ENCODE results near the gene GLIS1. TPM values are rescaled to one million over a fixed set of nuclear protein-coding genes. Genes with fewer than 3 reads are reported as not detected.

GLIS1 gene
- total and polyA plus RNA-seq, 2 donors (not counting 3 experiments of a cell fraction or from before 2014, with no cell fraction given): not detected

DNA sequence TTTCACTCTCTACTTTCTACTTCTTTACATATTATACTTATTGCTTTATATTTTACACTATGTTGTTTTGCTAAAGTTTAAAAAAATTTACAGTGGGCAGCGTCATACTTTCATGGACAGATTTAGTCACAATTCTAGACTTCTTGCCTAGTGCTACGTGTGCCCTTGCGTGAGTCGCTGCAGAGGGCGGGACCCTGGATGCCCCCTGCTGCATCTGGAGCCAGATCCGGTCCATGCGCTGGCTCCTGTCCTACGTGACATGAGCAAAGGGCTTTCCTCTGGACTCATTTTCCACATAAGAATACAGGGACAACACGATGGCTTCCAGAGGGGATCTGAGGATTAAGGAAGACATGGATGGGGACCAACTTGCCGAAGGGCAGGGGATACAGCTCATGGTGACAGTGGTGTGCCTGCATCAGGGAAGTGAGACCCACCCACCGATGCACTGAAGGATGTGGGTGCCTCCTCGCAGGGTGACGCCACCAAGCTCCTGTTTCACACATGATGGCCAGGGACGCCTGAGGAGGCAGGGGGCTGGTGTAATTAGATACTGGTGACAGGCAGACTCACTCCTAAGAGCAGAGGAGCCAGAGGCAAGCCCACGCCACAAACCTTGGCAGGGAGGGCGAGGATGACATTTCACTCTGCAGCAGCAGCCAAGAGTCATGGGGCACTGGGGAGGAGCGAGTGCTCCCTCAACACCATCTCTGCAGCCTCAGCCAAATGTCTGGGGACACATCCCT lies 193.1 kb downstream of the GLIS1 start:
- Histone ChIP-seq H3K4me3 (replicated peaks in 1 of 3; ENCODE audit: insufficient read depth in 1 of 3, low read depth in 1 of 3, low read length in 3 of 3) (no peak overlapping the region), H3K9ac (replicated peaks; ENCODE audit: extremely low read depth, insufficient read depth, low read length) (no peak overlapping the region), H3K9me3 (replicated peaks; ENCODE audit: control insufficient read depth, insufficient read depth, low read length) (no peaks in the 10 kb centered on the region), H3K9me1 (replicated peaks; ENCODE audit: control insufficient read depth, extremely low read depth, insufficient read depth, low read length) (no peaks in the 10 kb centered on the region), H3K79me2 (ENCODE audit: control insufficient read depth, insufficient read depth, low read length) (no peaks in the 10 kb centered on the region), H3K36me3 (ENCODE audit: control insufficient read depth in 2 of 2, extremely low read depth in 1 of 2, insufficient read depth in 2 of 2, low read length in 2 of 2) (no peaks in the 10 kb centered on the region), H3K27ac (ENCODE audit: insufficient read depth, low read depth, low read length) (no peak overlapping the region), H4K20me1 (replicated peaks; ENCODE audit: control insufficient read depth, extremely low read depth, insufficient read depth, low read length) (no peaks in the 10 kb centered on the region), H3K4me1 (ENCODE audit: control insufficient read depth, extremely low read depth, insufficient read depth, low read length) (no peaks in the 10 kb centered on the region), H3K27me3 (ENCODE audit: control insufficient read depth in 2 of 2, insufficient read depth in 2 of 2, low read length in 2 of 2) (no peaks in the 10 kb centered on the region), H3K4me2 (ENCODE audit: insufficient read depth, low read length) (no peak overlapping the region), H2AFZ (ENCODE audit: low read depth, low read length) (no peak overlapping the region)
- intact Hi-C loops (cut with micrococcal nuclease): no loop called here
- TF ChIP-seq POLR2AphosphoS5 (IDR thresholded peaks at IDR 0.05; ENCODE audit: insufficient read depth, low read depth, low read length) (no peak), MYC (IDR thresholded peaks at IDR 0.05; ENCODE audit: low read depth, low read length) (no peak), JUN (IDR thresholded peaks at IDR 0.05; ENCODE audit: borderline replicate concordance, insufficient read depth, insufficient read length, low read depth) (no peak), POLR2A (IDR thresholded peaks at IDR 0.05; ENCODE audit: low read depth, low read length) (no peak), FOS (IDR thresholded peaks at IDR 0.05; ENCODE audit: borderline replicate concordance, insufficient read depth, low read length) (no peak), EZH2 (IDR thresholded peaks at IDR 0.05; ENCODE audit: borderline replicate concordance, low read depth, low read length, severe bottlenecking) (no peak), GATA2 (IDR thresholded peaks at IDR 0.05; ENCODE audit: insufficient read depth, insufficient read length, low read depth, low read length) (no peak)
- TF ChIP-seq, protein P1, sequence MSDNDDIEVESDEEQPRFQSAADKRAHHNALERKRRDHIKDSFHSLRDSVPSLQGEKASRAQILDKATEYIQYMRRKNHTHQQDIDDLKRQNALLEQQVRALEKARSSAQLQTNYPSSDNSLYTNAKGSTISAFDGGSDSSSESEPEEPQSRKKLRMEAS (IDR thresholded peaks at IDR 0.05; ENCODE audit: insufficient read depth, insufficient read length): no peak
- TF ChIP-seq, protein P2, sequence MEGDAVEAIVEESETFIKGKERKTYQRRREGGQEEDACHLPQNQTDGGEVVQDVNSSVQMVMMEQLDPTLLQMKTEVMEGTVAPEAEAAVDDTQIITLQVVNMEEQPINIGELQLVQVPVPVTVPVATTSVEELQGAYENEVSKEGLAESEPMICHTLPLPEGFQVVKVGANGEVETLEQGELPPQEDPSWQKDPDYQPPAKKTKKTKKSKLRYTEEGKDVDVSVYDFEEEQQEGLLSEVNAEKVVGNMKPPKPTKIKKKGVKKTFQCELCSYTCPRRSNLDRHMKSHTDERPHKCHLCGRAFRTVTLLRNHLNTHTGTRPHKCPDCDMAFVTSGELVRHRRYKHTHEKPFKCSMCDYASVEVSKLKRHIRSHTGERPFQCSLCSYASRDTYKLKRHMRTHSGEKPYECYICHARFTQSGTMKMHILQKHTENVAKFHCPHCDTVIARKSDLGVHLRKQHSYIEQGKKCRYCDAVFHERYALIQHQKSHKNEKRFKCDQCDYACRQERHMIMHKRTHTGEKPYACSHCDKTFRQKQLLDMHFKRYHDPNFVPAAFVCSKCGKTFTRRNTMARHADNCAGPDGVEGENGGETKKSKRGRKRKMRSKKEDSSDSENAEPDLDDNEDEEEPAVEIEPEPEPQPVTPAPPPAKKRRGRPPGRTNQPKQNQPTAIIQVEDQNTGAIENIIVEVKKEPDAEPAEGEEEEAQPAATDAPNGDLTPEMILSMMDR (IDR thresholded peaks at IDR 0.05; ENCODE audit: extremely low read depth in 1 of 2, insufficient read depth in 1 of 2, low read depth in 1 of 2, low read length in 2 of 2): no peak
- BruUV-seq (replicated peaks): no TSS peak
- ChIA-PET POLR2A (no interaction called here), CTCF (no interaction called here)
- no peak for DNase-seq (ENCODE audit: low read depth, low spot score)
- FAIRE-seq: no peak
- dilution Hi-C loops (cut with MboI; ENCODE audit: extremely low pct_ligation_motif_present, low sequenced_read_pairs): no loop called here
